HG03342 (cell line): ENCODE data around the gene GABRA1.

Experiments used
- ATAC-seq: cut with Tn5 transposase; IDR thresholded peaks from one replicate; pipeline ENCODE4 v1.9.1; 2021; ENCODE audit warnings: mild to moderate bottlenecking, moderate library complexity; ENCODE audit not compliant: unreplicated experiment

The GABRA1 gene

DNA sequence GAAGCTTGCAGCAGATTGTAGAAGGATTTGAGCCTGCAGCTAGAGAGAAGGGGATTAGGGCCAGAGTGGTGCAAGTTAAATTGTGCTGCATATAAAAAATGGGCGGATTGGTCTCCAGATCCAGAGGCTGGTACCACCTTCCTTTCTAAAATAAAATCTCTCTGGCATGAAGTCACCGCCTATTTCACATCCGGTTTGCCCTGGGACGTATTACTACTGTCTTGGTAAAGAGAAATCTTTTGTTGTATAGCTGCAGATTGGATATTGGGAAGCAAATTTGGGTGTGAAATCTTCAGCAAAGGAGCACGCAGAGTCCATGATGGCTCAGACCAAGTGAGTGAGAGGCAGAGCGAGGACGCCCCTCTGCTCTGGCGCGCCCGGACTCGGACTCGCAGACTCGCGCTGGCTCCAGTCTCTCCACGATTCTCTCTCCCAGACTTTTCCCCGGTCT is at the start of gene GABRA1:
GABRA1 (plus strand) TSS at position 180 of the 451 bp plus-strand sequence. CDS start 2,691 bp downstream, outside the sequence.
- ATAC-seq, result no peak

- ATAC-seq, result no peak
Observed at GRCh38 chr5:161799316-161799715, 48.6 kb upstream of the GABRA1 start.

DNA sequence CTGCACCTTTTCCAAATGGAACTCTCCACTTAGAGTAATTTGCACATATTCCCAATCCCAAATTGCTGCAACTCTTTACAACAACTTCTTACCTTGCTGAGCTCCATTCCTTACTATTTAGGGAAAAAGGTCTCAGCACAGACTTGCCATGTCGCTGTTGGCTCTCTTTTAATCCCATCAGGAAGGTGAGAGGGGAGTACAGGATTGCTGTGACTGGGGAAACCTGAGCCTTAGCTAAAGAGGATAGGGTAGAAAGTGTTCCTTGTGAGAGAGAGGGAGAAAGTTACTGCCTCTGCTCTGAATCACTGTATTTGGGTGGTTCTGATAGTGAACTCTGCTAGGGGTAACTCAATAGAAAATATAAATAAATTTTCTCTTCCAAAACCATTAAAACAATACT is 43.7 kb upstream of the GABRA1 start:
- no peak for ATAC-seq

GRCh38 chr5:161846746-161847145 is 1.2 kb upstream of the GABRA1 start:
- no peak for ATAC-seq

DNA sequence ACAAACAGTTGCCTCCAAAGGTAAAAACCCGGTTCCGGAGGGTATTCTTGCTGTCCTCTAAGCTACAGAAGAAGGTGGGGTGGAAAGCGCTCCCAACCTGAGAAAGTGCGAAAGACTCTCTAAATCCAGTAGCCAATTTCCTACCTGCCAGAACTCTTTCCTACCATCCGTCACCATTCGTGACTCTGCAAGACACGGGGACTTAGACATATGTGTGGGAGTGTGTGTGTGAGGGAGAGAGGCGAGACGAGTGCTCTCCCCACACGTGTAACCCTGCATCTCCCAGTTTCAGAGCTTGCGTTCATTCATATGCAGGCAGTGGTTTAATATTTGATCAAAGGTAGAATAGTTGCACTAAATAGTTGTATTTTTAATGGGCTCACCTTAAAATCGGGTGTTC is 473 bp upstream of the GABRA1 start:
- no peak for ATAC-seq

DNA sequence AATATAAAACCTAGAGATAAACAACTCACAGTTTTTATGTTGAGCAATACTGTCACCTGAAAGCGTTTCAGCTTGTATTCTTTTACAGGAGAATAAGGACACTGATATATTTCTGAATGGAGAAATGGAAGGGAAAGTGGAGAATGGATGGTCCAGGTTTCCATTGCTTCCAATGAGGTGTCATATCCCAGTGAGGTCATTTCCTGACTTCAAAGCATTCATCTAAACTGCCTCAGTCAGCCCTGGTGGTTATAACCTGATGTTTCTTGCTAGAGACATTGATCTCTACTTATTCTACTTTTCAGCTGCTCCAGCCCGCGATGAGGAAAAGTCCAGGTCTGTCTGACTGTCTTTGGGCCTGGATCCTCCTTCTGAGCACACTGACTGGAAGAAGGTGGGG is 2.6 kb downstream of the GABRA1 start:
- no peak for ATAC-seq

DNA sequence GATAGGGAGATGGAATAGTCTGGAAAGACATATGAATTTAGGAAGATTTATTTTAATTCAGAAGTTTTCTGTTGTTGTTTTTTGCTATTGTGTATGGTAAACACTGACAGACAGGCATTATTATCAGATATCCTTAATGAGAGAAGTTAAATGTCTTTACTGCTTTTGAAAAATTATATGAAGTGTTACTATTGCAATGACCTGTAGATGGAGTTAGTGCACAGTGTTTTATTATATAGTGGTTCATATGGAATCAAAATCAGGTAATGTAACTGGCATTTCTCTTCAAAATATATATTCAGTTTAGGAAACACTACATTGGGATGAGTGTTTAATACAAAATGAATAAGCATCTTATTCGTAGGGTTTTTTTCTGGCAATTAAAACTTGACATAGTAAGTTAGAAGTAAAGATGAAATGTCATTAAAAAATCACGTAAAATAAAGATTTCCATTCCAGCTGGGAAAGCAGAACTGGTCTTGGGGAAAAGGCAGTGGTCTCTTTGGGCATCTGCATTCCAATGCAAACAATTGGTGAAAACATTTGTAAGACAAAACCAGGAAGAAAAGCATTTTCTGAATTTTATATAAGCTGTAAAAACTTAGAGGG is 3.9 kb downstream of the GABRA1 start:
- ATAC-seq, result no peak

- ATAC-seq, result no peak
Observed at GRCh38 chr5:161857358-161857757, 9.4 kb downstream of the GABRA1 start.

DNA sequence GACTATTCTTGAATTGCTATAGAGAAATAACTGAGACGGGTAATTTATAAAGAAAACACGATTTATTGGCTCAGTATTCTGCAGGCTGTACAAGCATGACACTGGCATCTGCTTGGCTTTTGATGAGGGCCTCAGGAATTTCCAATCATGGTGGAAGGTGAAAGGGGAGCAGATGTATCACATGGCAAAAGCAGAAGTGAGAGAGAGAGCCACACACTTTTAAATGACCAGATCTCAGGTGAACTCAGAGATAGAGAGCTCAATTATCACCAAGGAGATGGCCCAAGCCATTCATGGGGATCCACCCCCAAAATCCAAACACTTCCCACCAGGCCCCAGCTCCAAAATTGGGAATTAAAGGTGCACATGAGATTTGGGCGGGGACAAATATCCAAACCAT is 15.3 kb downstream of the GABRA1 start:
- no peak for ATAC-seq

GRCh38 chr5:161863811-161864210 is 15.9 kb downstream of the GABRA1 start:
- ATAC-seq, result no peak

DNA sequence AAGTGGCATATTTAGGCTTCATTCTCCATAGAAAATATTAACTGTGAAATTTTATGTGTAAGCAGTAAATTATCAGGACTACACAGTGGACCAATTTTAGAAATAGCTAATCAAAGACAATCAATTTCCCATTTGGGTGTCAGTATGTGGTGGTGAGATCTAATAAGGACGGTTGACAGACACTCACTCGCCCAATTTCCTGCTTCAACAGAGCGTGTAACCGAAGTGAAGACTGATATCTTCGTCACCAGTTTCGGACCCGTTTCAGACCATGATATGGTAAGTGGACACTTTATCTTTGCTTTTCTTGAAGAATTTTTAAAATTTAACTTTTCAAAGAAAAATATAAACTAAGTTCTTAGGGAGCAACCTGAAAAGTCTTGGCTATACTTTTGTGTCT is 17.6 kb downstream of the GABRA1 start:
- ATAC-seq, result no peak

GRCh38 chr5:161889971-161890370 is 42.1 kb downstream of the GABRA1 start:
- ATAC-seq, result no peak

- ATAC-seq, result no peak
Observed at GRCh38 chr5:161895514-161895913, 47.6 kb downstream of the GABRA1 start.

DNA sequence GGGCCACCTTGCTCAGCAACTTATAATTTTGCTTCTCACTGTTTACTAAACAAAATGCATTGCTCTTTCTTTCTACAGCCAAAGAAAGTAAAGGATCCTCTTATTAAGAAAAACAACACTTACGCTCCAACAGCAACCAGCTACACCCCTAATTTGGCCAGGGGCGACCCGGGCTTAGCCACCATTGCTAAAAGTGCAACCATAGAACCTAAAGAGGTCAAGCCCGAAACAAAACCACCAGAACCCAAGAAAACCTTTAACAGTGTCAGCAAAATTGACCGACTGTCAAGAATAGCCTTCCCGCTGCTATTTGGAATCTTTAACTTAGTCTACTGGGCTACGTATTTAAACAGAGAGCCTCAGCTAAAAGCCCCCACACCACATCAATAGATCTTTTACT is 49.1 kb downstream of the GABRA1 start:
- no peak for ATAC-seq

DNA sequence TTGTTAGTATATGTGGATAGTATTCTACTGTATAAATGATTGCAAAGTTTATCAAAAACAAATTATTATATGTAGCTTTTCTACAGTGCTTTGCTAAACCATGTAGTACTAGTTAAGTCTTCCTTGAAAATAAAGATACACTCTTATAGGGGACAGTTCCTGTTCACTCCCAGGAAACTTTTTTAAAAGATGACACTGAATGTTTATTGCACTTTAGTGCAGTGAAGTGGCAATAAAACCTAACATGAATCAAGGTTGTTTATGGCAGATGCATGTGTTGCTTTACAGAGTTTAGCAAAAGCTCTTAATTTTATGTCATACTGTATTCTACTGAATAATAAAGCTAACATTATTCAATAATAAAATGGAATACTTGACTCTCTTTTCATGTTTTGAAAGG is 51.7 kb downstream of the GABRA1 start:
- ATAC-seq, result no peak

DNA sequence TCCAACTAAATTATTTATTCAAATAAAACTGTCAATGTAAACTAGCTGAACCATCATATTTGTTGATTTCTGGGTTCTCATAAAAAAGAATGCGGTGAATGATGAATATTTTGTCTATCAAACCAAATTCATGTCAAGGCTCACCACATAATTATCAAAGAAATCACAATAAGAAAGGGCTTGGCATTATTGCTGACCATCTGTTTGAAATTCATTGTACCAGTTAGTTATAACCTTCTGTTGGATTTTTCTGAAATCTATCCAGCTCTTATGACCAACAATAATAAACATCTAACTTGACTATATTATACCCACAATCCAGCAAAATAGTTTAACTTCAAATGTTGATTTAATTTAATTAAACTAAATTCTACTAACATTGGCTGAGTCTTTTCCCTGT is 53.1 kb downstream of the GABRA1 start:
- ATAC-seq, result no peak

- ATAC-seq, result no peak
Observed at GRCh38 chr5:161921781-161922180, 73.9 kb downstream of the GABRA1 start.

DNA sequence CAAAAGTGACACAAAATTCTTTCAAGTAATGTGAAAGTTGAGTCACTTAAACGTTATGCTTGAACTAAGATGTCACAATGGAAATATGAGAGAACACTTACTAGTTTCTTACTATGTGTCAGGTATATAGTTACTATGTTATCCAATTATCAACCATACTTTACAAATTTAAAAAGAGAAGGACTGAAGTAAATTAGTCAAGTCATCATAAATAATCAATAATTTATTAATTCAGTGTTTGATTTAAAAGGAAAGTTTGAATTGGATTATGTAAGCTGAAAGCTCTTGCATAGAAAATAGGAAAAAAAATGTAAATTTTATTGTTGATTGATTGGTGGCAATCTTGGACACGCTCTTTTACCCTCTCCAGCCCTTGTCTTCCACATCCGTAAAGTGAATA is 76.3 kb downstream of the GABRA1 start:
- no peak for ATAC-seq

DNA sequence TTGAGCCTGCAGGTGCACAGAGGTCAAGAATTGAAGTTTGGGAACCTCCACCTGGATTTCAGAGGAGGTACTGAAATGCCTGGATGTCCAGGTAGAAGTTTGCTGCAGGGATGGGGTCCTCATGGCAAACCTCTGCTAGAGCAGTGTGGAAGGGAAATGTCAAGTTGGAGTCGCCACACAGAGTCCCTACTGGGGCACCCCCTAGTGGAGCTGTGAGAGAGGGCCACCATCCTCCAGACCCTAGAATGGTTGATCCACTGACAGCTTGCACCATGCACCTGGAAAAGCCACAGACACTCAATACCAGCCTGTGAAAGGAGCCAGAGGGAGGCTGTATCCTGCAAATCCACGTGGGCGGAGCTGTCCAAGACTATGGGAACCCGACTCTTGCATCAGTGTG is 78.0 kb downstream of the GABRA1 start:
- no peak for ATAC-seq

DNA sequence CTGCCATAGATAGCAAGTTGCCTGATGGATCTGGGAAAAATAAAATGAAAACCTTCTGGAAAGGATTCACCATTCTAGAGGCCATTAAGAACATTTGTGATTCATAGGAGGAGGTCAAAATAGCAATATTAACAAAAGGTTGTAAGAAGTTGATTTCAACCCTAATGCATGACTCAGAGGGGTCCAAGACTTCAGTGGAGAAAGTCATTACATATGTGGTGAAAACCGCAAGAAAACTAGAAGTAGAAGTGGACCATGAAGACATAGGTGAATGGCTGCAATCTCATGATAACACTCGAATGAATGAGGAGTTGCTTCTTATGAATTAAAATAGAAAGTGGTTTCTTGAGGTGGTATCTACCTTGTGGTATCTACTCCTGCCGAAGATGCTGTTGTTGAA is 86.6 kb downstream of the GABRA1 start:
- no peak for ATAC-seq

- no peak for ATAC-seq
Observed at GRCh38 chr5:161944974-161945373, 97.1 kb downstream of the GABRA1 start.

DNA sequence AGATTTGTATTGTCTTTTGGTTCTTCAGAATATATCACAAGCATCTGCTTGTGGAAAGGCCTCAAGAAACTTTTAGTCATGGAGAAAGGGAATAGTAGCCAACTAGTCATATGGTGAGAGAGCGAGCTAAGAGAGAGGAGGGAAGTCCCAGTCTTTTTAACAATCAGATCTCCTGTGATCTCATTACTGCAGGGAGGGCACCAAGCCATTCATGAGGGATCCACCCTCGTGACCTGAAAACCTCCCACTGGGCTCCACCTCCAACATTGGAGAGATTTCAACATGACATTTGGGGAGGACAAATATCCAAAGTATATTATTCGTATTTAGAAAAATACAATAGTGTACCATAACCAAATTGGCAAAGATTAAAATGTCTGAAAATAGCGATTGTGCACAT is 99.0 kb downstream of the GABRA1 start:
- no peak for ATAC-seq
